GM23338 (cell line): Measurements from ENCODE around the gene HOXC12. TPM values are rescaled to one million over a fixed set of nuclear protein-coding genes. Genes with fewer than 3 reads are reported as not detected.

Source experiments
- ATAC-seq: fragments of 200-7000 bp; cut with Tn5 transposase; 3 replicates; pipeline ENCODE4 v1.9.1; 2020
- DNase-seq: peaks from one replicate; pipeline ENCODE4 v3.0.0-alpha.2; 2015; ENCODE audit warnings: low spot score
- H2AFZ ChIP-seq: fragments of 200-600 bp; sonication (generic); 2 replicates; pipeline ENCODE4 v1.8.0; 2016; ENCODE audit warnings: antibody characterized with exemption, mild to moderate bottlenecking, moderate library complexity
- H3F3A ChIP-seq: fragments of 200-600 bp; sonication (generic); replicated peaks from 2 replicates; pipeline ENCODE4 v1.8.0; 2017; ENCODE audit warnings: antibody characterized with exemption, mixed run types, low read depth
- H3K27ac ChIP-seq: fragments of 200-600 bp; sonication (generic); 2 replicates; pipeline ENCODE4 v1.6.1; 2016; ENCODE audit warnings: low read depth
- H3K27me3 ChIP-seq: fragments of 200-600 bp; sonication (generic); 2 replicates; pipeline ENCODE4 v1.8.0; 2016; ENCODE audit warnings: mild to moderate bottlenecking, mixed run types, moderate library complexity; ENCODE audit not compliant: insufficient read depth
- H3K36me3 ChIP-seq: fragments of 200-600 bp; sonication (generic); 2 replicates; pipeline ENCODE4 v1.8.0; 2016; ENCODE audit warnings: mild to moderate bottlenecking; ENCODE audit not compliant: insufficient read depth
- H3K4me1 ChIP-seq: fragments of 200-600 bp; sonication (generic); 2 replicates; pipeline ENCODE4 v1.8.0; 2016; ENCODE audit warnings: mild to moderate bottlenecking, moderate library complexity; ENCODE audit not compliant: insufficient read depth
- H3K4me2 ChIP-seq: fragments of 200-600 bp; sonication (generic); 2 replicates; pipeline ENCODE4 v1.7.1; 2017; ENCODE audit warnings: mixed run types
- H3K4me3 ChIP-seq: fragments of 200-600 bp; sonication (generic); 2 replicates; pipeline ENCODE4 v1.6.1; 2016; ENCODE audit warnings: mixed run types
- H3K79me2 ChIP-seq: fragments of 200-600 bp; sonication (generic); replicated peaks from 2 replicates; pipeline ENCODE4 v1.8.0; 2017; ENCODE audit warnings: mild to moderate bottlenecking; ENCODE audit not compliant: insufficient read depth
- H3K9me2 ChIP-seq: fragments of 200-600 bp; sonication (generic); 2 replicates; pipeline ENCODE4 v1.8.0; 2017; ENCODE audit not compliant: insufficient read depth
- H4K20me1 ChIP-seq: fragments of 200-600 bp; sonication (generic); replicated peaks from 2 replicates; pipeline ENCODE4 v1.8.0; 2017; ENCODE audit warnings: mild to moderate bottlenecking; ENCODE audit not compliant: insufficient read depth
- H3K27ac Mint-ChIP-seq: 2 replicates; pipeline ENCODE4 v1.8.0; 2020; ENCODE audit warnings: inconsistent platforms, mild to moderate bottlenecking, moderate library complexity, mixed read lengths
- H3K27me3 Mint-ChIP-seq: 3 replicates; pipeline ENCODE4 v1.8.0; 2022; ENCODE audit warnings: low read depth, mild to moderate bottlenecking, moderate library complexity, mixed read lengths, inconsistent platforms; ENCODE audit not compliant: insufficient read depth, poor library complexity
- H3K36me3 Mint-ChIP-seq: 3 replicates; pipeline ENCODE4 v1.8.0; 2021; ENCODE audit warnings: low read depth, mild to moderate bottlenecking, inconsistent platforms, moderate library complexity, mixed read lengths
- H3K4me1 Mint-ChIP-seq: 3 replicates; pipeline ENCODE4 v1.8.0; 2020; ENCODE audit warnings: mild to moderate bottlenecking, inconsistent platforms, mixed read lengths
- H3K4me3 Mint-ChIP-seq: 3 replicates; pipeline ENCODE4 v1.8.0; 2021; ENCODE audit warnings: moderate library complexity, mild to moderate bottlenecking, inconsistent platforms, mixed read lengths
- H3K9me3 Mint-ChIP-seq: 3 replicates; pipeline ENCODE4 v1.8.0; 2020; ENCODE audit warnings: moderate library complexity, mild to moderate bottlenecking, inconsistent platforms, mixed read lengths
- EZH2 ChIP-seq: fragments of 200-600 bp; sonication (generic); IDR thresholded peaks from one replicate; pipeline ENCODE4 v1.8.0; 2017; ENCODE audit warnings: antibody characterized with exemption, mild to moderate bottlenecking, low read depth; ENCODE audit not compliant: unreplicated experiment
- EZH2phosphoT487 ChIP-seq: fragments of 200-600 bp; sonication (generic); IDR thresholded peaks from one replicate; pipeline ENCODE4 v1.8.1; 2018; ENCODE audit warnings: antibody characterized with exemption; ENCODE audit not compliant: unreplicated experiment
- JUNB ChIP-seq: IDR thresholded peaks from one replicate; pipeline ENCODE4 v1.6.1; 2016; ENCODE audit warnings: antibody characterized with exemption; ENCODE audit not compliant: unreplicated experiment
- ZNF114 ChIP-seq: fragments of 250-450 bp; sonication (Bioruptor Pico); IDR thresholded peaks from 2 replicates; pipeline ENCODE4 v1.5.0; 2020; ENCODE audit warnings: mild to moderate bottlenecking, moderate library complexity
- ZNF331 ChIP-seq: fragments of 250-450 bp; sonication (Bioruptor Pico); IDR thresholded peaks from 2 replicates; pipeline ENCODE4 v1.5.0; 2020; ENCODE audit warnings: low read depth, mild to moderate bottlenecking, moderate library complexity
- polyA plus RNA-seq: library from polyadenylated mRNA; unstranded; fragments of >200 nt; fragmentation: Nextera tagmentation; extraction: Ambion mirVana; gene quantifications from 2 replicates; pipeline ENCODE4 v1.2.1, GENCODE V29; 2016
- total RNA-seq: library from RNA; depleted of rRNA; stranded (reverse); fragments of >200 nt; shearing (Covaris generic); gene quantifications from 2 replicates; pipeline ENCODE4 v1.2.3, GENCODE V29; 2014
- TF ChIP-seq, protein P1 (sequence below): IDR thresholded peaks from one replicate; pipeline ENCODE4 v1.6.1; 2018; ENCODE audit warnings: antibody characterized with exemption; ENCODE audit not compliant: unreplicated experiment

HOXC12 gene
- total and polyA plus RNA-seq, 2 experiments from 2014 or later = not detected

DNA sequence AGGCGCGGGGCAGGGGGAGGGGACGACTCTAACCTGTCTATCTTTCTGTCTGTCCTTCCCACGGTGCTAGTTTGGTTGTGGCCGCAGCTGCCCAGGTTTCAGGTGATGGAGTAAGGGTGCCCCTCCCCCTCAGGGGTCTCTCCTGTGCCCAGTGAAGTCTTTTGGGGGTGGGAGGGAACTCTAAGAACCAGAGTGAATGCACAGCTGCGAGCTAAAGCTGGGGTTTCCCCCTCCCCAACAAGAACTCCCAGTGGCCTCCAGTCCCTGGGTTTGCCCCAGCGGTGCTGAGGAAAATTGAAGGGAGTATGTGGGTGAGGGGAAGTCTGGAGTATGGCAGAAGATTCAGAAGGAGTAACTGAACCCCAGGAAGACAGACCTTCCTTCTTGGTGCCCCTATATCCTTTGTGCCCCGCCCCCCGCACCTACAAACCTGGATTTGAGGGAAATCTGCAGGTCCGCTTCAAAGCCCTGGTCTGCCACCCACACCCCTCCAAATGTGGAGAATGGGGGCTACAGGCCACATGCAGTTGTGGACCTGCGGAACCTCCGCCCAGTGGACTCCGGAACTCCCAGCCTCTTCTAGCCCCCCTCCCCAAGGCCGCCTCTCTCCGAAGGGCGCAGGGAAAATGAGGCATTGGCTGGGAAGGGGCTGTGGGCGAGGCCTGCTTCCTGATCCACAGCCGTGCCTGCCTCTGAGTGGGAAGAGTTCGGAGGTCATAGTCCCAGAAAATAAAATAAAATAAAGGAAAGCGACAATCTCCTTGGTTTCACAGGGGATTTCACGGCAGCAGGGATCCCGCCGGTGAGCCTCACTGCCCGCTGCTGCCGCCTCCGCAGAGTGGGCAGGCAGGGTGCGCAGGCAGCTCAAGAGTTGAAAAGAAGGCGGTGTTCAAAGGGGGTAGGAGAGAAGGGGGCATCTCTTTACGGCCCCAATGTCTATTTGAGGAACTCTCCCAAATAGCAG is 41.8 kb downstream of the HOXC12 start:
- peak; percentile 14 for TF ChIP-seq EZH2phosphoT487
- TF ChIP-seq, protein P1, sequence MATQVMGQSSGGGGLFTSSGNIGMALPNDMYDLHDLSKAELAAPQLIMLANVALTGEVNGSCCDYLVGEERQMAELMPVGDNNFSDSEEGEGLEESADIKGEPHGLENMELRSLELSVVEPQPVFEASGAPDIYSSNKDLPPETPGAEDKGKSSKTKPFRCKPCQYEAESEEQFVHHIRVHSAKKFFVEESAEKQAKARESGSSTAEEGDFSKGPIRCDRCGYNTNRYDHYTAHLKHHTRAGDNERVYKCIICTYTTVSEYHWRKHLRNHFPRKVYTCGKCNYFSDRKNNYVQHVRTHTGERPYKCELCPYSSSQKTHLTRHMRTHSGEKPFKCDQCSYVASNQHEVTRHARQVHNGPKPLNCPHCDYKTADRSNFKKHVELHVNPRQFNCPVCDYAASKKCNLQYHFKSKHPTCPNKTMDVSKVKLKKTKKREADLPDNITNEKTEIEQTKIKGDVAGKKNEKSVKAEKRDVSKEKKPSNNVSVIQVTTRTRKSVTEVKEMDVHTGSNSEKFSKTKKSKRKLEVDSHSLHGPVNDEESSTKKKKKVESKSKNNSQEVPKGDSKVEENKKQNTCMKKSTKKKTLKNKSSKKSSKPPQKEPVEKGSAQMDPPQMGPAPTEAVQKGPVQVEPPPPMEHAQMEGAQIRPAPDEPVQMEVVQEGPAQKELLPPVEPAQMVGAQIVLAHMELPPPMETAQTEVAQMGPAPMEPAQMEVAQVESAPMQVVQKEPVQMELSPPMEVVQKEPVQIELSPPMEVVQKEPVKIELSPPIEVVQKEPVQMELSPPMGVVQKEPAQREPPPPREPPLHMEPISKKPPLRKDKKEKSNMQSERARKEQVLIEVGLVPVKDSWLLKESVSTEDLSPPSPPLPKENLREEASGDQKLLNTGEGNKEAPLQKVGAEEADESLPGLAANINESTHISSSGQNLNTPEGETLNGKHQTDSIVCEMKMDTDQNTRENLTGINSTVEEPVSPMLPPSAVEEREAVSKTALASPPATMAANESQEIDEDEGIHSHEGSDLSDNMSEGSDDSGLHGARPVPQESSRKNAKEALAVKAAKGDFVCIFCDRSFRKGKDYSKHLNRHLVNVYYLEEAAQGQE = no peak
- TF ChIP-seq EZH2 = peak; percentile 88
- peak overlapping the region; percentile 55 for H3K4me3 Mint-ChIP-seq
- DNase-seq (peak; percentile 62), ATAC-seq (peak; percentile 2; the same call in 2 of the 3 replicates)
- Histone ChIP-seq H3F3A (peaks cover 33% of the 10 kb centered on the region), H2AFZ (no peak overlapping the region), H3K79me2 (no peaks in the 10 kb centered on the region), H3K4me2 (peak overlapping the region; percentile 81), H3K4me1 (peaks cover 30% of the 10 kb centered on the region), H3K9me2 (no peaks in the 10 kb centered on the region), H3K27ac (no peak overlapping the region), H3K36me3 (no peaks in the 10 kb centered on the region), H4K20me1 (peaks cover 13% of the 10 kb centered on the region), H3K27me3 (peaks cover 100% of the 10 kb centered on the region), H3K4me3 (peak overlapping the region; percentile 51)
- H3K9me3 Mint-ChIP-seq = peaks cover 3% of the 10 kb centered on the region
- no peak overlapping the region for H3K27ac Mint-ChIP-seq
- peaks cover 42% of the 10 kb centered on the region for H3K4me1 Mint-ChIP-seq
- no peaks in the 10 kb centered on the region for H3K36me3 Mint-ChIP-seq
- H3K27me3 Mint-ChIP-seq = peaks cover 100% of the 10 kb centered on the region

DNA sequence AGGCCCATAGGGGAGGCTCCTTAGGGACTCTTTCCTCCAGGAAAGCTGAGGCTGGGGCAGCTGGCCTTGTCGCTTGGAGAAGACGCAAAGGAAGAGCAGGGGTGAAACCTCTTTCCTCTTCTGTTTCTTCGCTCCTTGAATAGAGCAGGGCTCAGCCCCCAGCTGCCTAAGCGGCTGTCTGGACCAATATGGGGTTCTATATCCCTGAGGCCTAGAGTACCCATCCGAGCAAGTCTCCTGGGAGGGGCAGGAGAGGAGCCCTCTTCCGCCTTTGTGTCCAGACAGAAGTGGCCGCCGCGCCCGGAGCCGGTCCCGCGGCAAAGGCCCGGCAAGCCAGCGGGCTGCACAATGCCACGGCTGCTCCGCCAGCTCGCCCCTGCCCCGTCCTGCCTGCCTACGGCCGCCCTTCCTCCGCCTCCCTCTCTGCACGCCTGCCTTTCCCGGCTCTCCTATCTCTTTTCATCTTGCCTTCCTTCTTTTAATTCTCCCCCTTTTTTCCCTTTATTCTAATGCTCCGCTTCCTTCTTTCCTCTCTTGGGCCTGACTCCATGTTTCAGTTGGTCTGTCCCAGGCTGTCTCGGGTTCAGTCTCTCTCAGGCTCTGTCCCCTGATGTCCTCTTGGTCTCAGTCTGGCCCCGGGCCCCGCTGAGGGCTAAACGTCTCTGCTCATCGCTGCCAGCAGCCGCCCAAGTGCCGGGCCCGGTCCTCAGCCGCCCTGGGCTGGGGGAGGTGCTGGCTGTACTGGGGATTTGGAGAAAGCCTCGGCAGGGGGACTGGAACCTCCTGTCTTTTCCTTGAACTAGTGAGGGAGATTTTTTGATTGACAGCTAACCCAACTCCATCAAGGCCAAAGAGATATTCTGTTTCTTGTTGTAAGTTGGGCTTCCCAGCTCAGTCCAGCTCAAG is 42.8 kb downstream of the HOXC12 start:
- peaks cover 3% of the 10 kb centered on the region for H3K9me3 Mint-ChIP-seq
- ATAC-seq (no peak), DNase-seq (no peak)
- peaks cover 38% of the 10 kb centered on the region for H3F3A ChIP-seq
- H3K4me1 ChIP-seq = peaks cover 28% of the 10 kb centered on the region
- H3K36me3 ChIP-seq = no peaks in the 10 kb centered on the region
- H3K9me2 ChIP-seq = no peaks in the 10 kb centered on the region
- 0 out of 2 replicates have a peak overlapping the region, but pooled peaks have one; percentile 26 for H3K4me2 ChIP-seq
- H3K27ac Mint-ChIP-seq = no peak overlapping the region
- peaks cover 22% of the 10 kb centered on the region for H4K20me1 ChIP-seq
- no peak overlapping the region; the same call in 2 of the 3 replicates for H3K4me3 Mint-ChIP-seq
- H3K27me3 Mint-ChIP-seq = peaks cover 100% of the 10 kb centered on the region
- no peaks in the 10 kb centered on the region for H3K36me3 Mint-ChIP-seq
- peaks cover 100% of the 10 kb centered on the region for H3K27me3 ChIP-seq
- peak; percentile 94 for TF ChIP-seq EZH2phosphoT487
- TF ChIP-seq, protein P1 = no peak
- TF ChIP-seq ZNF331 (CRISPR knock-in tag) = no peak
- no peak for TF ChIP-seq JUNB
- peak; percentile 100 for TF ChIP-seq EZH2
- no peak for TF ChIP-seq ZNF114
- no peak overlapping the region for H3K4me3 ChIP-seq
- H2AFZ ChIP-seq = no peak overlapping the region
- H3K79me2 ChIP-seq = no peaks in the 10 kb centered on the region
- peaks cover 42% of the 10 kb centered on the region for H3K4me1 Mint-ChIP-seq
- no peak overlapping the region for H3K27ac ChIP-seq
